NCI-H510A (cell line): ENCODE measurements around the gene HTR3A.
"Not testable (repeated sequence)": the region's sequence is repeated elsewhere in the genome, so short reads cannot be mapped to it uniquely, and the experiment has no call there.

ENCODE experiments used
- DNase-seq: peaks from one replicate; lab custom pipeline; 2025; lab: John Stamatoyannopoulos, UW

Gene HTR3A

DNA sequence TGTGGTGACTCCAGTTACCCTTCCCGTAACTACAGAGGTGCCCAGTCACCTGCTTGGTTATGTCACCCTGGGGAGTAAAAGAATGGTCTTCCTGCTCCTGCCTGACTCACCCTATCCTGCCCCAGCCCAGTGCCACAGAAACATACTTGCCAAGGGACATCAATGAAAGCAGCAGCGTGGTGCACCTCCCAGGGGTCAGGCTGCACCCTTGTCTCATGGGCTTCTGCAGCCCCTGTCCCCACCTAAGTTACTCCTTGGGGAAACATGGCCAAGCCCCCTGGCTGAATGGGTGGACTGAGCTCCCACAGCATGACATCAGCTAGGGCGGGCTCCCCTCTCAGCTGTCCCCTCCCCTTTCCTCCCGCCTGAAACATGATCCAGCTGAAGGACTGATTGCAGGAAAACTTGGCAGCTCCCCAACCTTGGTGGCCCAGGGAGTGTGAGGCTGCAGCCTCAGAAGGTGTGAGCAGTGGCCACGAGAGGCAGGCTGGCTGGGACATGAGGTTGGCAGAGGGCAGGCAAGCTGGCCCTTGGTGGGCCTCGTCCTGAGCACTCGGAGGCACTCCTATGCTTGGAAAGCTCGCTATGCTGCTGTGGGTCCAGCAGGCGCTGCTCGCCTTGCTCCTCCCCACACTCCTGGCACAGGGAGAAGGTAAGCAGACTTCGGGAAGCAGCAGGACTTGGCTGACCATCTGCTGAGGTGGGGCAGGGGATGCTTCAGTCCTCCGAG lies at the start of gene HTR3A:
TSS of gene HTR3A (plus strand) at position 368 of the 730 bp plus-strand sequence. CDS start at position 586, 218 bp downstream.
- peak; percentile 85 for DNase-seq

DNA sequence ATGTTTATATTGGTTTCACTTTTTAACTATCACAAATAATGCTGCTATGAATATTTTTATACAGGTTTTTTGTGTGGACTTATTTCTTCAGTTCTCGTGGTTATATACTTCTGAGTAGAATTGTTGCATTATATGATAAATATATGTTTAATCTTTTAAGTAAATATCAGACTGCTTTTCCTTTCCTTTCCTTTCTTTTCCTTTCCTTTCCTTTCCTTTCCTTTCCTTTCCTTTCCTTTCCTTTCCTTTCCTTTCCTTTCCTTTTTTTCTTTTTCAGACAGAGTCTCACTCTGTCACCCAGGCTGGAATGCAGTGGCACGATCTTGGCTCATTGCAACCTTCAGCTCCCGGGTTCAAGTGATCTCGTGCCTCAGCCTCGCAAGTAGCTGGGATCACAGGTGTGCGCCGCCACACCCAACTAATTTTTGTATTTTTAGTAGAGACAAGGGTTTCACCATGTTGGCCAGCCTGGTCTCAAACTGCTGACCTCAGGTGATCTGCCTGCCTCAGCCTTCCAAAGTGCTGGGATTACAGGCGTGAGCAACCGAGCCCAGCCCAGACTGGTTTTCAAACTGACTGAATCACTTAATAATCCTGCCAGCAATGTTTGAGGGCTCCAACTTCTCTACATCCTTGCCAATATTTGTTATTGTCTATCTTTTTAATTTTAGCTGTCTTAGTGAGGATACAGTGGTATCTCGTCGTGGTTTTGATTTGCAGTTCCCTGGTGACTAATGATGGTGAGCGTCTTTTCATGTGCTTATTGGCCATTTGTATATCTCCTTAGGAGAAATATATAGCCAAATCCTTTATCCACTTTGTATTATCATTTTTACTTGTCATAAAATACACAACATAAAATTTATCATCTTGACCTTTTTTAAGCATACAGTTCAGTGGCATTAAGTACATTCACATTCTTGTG lies 48.4 kb upstream of the HTR3A start:
- no peak for DNase-seq

DNA sequence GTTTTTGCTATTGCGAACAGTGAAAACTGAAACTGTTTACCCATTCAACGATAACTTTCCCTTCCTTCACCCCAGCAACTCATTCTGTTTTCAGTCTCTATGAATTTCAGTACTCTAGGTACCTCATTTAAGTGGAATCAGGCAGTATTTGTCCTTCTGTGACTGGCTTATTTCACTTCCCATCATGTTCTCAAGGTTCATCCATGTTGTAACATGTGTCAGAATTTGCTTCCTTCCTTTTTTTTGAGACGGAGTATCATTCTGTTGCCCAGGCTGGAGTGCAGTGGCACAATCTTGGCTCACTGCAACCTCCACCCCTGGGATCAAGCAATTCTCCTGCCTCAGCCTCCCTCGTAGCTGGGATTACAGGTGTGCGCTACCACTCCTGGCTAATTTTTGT lies 46.6 kb upstream of the HTR3A start:
- no peak for DNase-seq

DNA sequence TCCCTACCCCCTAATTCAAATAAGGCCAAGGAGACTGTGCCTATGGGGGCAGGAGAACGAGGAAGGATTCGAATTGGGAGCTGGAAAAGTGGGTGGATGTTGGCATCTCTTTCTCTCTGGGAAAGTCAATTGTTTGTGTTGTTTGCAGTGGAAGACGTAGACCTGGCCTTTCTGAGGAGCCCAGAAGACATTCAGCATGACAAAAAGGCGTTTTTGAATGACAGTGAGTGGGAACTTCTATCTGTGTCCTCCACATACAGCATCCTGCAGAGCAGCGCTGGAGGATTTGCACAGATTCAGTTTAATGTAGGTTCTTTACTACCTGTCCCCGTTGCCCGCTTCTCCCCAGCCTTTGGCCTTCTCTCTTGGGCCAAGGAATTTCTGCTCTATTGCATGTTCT lies 42.1 kb upstream of the HTR3A start:
- no peak for DNase-seq

DNA sequence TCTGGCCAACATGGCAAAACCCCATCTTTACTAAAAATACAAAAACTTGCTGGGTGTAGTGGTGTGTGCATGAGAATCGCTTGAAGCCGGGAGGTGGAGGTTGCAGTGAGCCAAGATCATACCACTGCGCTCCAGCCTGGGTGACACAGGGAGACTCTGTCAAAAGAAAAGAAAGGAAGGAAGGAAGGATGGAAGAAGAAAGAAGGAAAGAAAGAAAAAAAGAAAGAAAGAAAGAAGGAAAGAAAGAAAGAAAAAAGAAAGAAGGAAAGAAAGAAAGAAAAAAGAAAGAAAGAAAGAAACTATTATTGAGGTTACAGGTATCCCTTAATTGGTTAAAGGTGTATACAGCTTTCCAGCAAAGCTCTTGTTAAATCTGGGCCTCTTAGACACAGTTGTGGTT lies 40.7 kb upstream of the HTR3A start:
- not testable (repeated sequence) for DNase-seq

DNA sequence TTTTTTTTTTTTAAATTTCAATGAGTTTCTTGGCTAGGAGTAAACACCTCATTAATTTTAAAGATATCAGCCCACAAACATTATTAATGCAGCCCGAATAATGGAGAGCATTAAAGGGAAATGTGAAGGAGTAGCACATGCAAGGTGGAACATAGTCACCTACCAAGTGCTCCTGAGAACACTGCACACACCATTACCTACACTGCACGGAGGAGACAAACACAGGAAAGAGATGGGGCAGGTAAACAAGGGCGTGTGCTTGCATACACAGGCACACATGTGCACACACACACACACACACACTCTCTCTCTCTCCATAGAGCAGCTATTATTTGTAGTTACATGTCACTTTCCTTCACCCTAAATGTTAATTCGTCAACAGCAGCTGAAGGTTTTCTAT lies 40.1 kb upstream of the HTR3A start:
- DNase-seq = no peak

DNA sequence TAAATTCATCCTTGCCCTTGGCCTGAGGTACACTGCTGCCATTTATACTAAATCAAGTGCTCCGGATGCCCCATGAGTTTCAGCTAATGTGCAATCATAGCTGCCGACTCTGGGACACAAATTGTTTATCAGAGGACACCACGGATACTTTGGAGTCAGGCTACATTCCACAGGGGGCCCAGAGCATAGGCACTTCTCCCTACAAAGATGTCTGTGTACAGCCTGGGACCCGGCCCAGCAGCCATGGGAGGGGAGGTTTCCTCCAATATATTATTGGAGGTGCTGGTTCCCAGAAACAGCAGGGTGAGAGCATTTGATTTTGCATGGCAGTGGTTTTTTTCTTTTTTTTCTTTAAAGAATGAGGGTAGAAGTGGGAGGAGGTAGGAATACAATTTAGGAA lies 39.0 kb upstream of the HTR3A start:
- DNase-seq = no peak

DNA sequence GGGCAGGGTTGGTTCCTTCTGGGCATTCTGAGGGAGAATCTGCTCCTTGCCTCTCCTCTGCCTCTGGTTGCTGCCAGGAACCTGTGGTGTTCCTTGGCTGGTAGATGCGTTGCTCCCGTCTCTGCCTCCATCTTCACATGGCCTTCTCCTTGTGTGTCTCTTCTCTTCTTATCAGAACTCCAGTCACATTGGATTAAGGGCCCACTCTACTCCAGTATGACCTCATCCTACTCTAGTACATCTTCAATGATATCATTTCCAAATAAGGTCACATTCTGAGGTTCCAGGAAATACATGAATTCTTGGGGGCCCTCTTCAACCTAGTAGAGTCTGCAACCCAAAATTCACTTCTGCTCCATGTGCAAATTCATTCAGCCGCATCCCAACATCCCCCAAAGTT lies 37.0 kb upstream of the HTR3A start:
- no peak for DNase-seq

DNA sequence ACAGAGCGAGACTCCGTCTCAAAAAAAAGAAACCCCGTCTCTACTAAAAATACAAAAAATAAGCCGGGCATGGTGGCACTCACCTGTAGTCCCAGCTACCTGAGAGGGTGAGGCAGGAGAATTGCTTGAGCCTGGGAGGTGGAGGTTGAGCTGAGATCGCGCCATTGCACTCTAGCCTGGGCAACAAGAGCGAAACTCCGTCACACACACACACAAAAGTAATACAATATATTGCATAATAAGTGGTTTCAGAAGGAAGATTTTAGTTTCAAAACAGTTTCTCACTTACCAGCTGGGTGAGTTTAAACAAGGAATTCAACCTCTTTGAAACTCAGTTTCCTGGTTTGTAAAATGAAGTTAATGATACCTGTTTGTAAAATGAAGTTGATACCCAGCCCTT lies 32.7 kb upstream of the HTR3A start:
- DNase-seq = no peak

DNA sequence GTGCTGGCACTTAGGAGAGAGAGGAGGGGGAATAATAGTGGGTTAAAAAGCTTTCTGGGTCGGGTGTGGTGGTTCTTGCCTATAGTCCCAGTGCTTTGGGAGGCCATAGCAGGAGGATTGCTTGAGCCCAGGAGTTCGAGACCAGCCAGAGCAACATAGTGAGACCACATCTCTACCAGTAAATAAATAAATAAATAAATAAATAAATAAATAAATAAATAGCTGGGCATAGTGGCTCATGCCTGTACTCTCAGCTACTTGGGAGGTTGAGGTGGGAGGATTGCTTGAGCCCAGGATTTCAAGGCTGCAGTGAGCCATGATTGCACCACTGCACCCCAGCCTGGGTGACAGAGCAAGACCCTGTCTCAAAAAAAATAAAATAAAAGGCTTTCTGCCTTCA lies 28.7 kb upstream of the HTR3A start:
- not testable (repeated sequence) for DNase-seq

DNA sequence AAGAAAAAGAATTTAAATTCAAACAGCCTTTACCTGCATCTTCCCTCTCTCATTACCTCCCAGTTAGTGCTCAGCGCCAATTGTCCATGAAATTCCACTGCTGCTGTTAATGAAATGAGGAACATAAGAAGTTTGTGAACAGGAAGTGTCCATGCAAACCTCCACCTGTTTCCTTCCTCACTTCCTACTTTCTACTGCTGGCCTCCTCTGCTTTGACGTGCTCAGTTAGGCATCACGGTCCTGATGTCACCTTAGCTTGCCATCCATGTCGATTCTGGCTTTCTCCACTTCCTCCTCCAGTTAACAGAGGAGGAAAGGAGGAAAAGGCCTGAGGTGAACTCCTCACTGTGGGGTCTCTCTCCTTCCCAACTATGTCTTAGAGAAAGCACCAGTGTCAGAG lies 26.9 kb upstream of the HTR3A start:
- DNase-seq = no peak

DNA sequence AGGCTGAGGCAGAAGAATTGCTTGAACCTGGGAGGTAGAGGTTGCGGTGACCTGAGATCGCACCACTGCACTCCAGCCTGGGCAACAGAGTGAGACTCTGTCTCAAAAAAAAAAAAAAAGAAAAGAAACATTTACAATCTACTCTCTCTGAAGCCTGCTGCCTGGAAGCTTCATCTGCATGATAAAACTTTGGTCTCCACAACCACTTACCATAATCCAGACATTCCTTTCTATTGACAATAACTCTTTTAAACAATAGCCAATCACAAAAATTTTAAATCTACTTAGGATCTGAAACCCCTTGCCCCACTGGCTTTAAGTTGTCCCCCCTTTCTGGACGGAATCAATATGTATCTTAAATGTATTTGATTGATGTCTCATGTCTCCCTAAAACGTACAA lies 25.0 kb upstream of the HTR3A start:
- DNase-seq = no peak

DNA sequence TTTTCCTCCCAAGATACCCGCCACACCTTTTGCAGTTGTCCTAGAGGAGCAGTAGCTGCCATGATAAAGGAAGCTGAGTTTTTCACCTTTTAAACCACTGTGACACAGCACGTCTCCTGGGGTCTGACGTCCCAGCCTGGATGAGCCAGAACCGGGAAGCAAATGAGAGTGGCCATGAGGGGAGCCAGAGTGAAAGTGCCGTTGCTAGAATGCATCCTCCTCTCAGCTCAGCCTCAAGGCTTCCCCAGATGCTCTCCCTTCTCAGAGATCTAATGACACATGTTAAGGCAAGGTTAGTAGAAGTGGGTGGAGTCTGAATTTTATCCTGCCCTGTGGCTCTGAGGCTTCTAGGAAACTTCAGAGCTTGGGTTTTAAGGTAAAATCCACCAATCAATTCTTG lies 23.4 kb upstream of the HTR3A start:
- no peak for DNase-seq

DNA sequence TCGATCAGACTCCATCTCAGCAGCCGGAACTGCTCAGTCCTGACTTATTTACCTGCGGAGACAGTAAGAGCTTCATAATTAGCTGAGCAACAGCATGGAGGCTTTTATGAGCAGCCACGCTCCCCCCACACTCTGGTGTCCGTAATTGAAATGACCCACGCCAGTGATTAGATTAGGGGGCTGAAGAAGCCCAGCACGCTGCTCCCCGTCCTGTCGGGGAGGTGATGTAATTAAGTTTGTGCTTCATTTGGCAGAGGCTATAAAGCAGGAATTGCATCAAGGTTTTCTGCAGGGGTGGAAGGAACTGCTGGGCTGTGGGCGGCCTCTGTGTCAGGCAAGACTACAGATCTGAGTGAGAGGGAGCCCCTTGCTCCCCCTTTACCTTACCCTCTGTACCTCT lies 22.8 kb upstream of the HTR3A start:
- no peak for DNase-seq

DNA sequence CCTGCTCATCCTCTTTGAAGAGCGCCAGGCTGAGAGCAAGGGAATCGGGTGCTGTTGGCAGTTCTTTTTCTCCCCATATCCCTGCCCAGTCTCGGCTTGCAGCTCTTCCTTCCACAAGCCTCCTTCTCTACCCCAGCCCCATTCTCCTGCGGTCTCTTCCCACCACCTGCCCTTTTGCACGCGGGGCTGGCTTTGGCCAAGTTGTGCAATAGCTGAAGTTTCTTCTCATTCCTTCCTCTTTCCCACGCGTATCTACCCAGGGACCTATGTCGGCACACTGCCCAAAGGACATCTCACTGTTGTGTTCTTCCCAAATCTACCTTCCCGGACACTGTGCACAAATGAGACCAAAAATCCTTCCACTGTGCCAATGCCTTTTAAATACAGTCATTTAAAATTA lies 22.3 kb upstream of the HTR3A start:
- DNase-seq = no peak

DNA sequence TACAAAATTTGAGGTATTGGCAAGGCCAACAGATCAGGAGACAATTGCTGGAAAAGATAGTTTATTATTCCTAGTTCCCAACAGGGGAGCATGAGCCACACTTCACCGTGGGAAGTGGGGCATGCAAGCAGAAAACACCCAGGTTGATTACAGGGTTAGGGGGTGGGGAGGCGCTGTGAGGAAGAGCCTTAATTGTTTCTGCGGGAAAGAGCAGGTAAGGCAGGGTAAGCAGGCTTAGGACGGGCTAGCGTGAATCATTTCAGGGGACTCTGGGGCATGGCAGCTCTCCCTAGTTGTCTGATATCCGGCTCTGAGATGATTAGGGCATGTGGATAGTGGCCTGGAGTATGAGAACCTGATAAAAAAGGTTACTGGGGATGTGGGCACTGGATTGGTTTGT lies 20.7 kb upstream of the HTR3A start:
- DNase-seq = no peak

DNA sequence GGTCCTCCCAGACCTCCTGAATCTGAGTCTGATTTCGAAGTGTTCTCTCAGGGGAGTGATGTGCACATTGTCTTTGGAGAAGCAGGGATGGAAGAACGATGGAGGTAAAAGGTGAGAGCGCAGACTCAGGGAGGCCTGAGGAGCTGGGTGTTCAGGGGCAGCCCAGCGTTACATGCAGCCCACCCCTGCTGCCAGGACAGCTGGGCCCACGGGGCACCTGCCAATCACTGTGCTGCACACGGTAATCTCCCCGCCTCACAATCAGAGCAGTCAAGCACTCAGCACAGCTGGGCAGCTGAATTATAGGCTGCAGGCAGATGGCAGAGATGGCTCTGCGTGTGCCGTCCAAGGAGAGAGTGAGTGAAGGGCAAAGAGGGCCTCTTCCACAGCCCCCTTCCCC lies 17.9 kb upstream of the HTR3A start:
- no peak for DNase-seq

DNA sequence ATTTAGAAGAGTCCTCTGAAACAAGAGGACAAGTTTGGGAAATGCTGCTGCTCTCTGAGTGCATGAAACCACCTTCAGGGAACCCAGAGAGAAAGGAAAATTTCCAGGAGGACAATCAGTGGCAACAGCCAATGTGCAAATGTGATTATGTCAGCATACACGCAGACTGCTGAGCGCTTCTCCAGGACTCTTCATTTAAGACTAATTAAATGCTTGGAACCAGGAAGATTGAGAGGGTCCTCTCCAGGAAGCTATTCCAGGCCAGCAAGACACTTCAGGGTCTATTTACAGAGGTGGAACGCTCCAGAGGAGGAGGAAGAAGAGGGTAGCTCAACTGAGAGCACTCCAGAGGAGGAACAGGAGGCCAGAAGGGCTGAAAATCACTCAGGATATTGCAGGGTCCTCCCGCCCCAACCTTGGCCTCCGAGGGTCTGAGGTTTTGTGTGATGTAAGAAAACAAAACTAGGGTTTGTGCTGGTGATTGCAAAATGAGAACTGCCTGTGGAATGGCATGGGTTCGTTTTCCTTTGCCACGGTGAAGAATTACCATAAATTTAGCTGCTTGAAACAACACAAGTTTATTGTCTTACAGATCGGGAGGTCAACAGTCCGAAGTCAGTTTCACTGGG lies 14.1 kb upstream of the HTR3A start:
- no peak for DNase-seq

DNA sequence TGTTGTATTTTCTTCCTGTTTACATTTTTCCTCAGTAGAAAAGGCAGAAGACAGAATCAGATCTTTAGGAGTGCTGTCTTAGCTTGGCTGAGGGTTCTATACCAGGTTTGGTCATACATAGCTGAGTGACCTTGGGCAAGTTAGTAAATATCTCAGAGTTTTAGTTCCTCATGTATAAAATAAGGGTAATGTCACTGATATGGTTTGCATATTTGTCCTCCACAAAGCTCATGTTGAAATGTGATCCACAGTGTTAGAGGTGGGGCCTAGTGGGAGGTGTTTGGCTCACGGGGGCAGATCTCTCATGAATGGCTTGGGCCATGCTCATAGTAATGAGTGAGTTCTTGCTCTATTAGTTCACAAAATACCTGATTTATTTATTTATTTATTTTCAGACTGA lies 7.5 kb upstream of the HTR3A start:
- DNase-seq = no peak

DNA sequence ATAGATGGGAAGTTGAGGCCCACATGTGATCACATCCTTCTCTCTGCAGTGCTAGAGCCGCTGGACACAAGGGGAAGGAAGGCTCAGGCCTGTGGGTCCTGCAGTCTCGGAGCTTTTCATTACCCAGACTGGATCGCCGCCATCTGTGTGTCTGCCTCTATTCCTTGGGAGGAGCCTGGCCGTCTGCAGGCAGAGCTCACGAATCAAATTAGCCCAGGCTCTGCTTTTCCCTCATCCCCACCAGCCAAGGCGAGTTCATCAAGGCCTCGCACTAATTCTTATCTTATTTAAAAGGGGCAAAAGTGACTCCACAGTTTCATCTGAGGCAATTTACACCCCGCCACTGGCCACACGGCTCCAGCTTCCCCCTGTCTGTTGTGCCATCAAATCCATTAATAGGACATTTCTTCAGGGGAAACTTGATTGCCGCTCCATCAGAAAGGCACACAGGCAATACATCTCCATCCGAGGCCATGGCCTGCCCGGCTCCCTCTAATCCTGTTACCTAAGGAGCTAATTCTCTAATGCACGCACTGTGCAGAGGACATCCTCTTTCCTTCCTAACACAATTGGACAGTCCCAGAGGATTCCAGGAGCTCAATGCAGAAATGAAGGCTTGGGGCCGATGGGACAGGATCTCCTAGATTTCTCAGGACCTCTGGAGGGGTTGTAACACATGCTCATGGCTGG lies 3.3 kb upstream of the HTR3A start:
- DNase-seq = no peak

DNA sequence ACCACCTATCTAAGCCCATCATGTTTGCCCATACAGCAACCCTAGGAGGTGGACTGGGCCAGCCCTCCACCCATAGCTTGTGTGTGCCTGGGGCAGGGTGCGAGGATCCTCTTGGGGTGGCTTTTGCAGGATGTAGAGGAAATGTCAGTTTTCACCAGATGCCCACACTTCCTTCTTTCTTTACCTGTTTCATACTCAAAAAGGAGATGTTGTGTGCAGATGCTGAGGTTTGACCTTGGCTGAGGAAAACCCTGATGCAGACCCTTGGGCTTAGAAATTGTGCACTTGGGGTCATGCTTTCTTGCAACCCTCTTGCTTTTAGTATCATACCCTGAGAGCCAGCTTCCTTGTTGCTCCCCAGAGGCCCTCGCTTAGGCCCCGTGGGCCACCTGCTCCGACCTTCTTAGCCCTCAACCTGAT lies 2.2 kb downstream of the HTR3A start:
- no peak for DNase-seq

DNA sequence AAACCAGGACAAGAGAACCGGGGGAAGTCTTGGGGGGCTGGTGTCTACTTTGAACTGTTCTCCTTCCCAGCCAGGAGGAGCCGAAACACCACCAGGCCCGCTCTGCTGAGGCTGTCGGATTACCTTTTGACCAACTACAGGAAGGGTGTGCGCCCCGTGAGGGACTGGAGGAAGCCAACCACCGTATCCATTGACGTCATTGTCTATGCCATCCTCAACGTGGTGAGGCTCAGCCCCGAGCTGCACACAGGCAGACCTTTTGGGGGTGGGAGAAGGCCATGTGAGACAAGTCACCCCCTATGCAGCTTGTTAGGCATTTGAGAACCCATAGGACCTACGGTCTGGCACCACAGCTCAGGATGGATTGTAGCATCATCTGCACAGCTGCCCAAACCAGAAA lies 2.8 kb downstream of the HTR3A start:
- DNase-seq = no peak
